Islet of Langerhans (tissue), 1 donor: ENCODE results near the gene DGCR8.

Experiments
- FAIRE-seq: peaks from one replicate; lab custom pipeline; 2011; peaks lifted over from hg19 to GRCh38; lab: Jason Lieb, UNC

Gene DGCR8

DNA sequence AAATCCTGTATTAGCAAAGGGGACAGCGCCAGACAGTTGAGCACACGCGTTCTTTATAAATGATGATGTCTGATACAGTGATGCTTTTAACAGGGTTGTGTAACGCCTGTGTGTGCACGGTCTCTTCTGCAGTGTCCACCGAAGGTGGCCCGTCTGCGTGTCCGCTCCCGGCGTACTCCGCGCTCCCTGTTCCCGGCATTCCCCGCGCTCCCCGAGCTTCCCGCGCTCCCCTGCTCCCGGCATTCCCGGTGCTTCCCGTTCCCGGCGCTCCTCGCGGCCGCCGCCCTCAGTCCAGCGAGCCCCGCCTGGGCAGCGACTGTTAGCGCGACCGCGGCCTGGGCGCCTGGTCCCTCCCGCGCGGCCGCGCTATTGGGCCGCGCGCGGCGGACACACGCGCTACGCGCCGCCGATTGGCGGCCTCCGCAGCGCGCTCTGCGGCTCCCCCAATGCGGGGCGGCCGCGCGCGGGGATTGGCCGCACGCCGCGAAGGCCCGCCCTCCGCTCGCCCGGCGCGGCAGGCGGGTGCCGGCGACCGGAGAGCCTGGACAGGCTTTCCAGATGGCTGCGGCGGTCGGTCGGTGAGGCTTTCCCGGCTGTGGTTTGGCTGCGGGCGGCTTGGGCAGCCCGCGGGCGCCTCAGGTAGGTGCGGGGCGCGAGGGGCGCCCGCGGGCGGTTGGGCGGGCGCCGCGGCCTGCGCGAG lies at the start of gene DGCR8:
Gene DGCR8 (plus strand): TSS at position 497 of the 700 bp plus-strand sequence. CDS start 5,723 bp downstream, outside the sequence.
- FAIRE-seq = no peak

DNA sequence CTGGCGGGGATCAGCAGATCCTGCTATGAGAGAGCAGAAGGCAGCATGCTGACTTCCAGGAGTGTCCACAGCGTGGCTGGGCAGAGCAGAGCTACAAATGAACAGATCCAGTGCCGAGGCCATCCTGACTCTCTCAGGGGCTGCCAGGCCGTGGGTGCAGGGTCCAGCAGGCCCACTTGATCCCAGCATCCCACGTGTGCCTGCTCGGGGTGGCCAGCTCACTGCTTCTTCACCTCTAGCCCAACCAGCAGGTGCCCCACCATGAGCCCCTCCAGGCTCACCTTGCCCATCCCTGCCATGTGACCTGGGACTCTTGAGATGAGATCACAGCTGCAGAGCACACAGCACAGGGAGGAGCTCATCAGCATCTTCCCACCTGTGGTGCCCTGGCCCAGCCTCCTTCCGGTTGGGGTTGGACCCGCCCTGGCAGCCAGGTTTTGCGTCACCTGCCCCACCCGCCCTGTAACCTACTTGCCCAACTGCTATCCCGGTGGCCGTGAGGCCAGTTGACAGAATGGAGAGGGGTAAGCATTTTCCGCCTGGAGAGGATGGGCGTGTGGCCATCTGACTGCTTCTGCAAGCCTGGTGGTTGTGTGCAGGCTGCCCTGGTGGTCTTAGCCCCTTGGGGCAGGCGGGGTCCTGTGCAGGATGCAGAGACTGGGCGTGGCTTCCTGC lies 48.2 kb upstream of the DGCR8 start:
- FAIRE-seq = no peak

DNA sequence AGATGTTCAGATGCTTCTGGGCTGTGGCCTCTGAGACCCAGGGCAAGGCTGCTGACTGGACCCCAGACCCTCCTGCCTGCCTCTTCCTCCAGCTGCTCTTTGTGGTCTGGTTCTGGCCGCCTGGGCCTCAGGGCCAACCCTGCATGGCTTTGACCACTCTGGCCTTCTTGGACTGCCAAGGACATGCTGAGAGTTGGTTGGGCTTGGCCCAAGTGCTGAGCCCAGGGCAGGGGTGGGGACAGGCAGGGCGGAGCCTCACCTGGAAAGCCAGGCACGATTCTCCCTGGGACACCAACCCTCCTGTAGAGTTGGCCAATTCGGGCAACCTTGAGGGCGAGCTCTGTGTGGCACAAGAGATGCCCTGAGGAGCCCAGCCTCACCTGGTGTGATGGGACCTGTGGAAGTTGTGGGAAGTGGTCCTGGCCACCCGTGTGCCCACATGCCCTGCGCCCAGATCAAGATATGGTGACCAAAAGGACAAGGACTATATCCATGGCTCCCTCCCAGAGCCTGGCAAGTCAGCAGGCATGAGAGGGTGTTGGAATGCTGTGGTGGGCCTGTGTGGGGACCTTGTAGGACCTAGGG lies 47.5 kb upstream of the DGCR8 start:
- no peak for FAIRE-seq

DNA sequence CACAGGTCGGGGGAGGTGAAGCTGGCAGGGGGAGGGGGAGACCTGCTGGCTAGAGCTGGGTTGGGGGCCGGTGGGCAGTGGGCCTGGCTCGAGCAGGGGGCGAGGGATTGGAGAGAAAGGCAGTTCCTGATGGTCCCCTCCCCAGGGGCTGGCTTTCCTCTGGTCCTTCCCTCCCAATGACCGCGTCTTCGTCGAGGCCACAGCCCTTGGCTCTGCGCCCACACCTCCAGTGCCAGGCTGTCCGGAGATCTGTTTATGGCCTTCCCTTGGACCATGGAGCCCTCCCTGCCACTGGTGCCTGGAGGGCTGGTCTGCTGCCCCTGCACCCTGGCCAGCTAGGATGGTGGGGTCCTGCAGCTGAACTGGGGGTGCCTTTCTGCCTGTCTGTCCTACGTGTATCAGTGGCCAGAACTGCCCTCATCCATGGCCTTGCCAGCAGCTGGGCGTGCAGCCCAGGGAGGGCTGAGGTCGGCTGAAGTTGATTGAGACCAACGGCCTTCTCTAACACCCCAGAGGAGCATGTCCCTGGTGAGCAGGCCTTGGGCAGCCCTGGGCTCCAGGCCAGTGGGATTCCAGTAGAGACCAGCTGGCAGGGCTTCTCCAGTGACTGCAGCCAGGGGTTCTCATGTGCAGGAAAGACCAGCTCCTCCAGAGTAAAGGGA lies 46.9 kb upstream of the DGCR8 start:
- FAIRE-seq = no peak

DNA sequence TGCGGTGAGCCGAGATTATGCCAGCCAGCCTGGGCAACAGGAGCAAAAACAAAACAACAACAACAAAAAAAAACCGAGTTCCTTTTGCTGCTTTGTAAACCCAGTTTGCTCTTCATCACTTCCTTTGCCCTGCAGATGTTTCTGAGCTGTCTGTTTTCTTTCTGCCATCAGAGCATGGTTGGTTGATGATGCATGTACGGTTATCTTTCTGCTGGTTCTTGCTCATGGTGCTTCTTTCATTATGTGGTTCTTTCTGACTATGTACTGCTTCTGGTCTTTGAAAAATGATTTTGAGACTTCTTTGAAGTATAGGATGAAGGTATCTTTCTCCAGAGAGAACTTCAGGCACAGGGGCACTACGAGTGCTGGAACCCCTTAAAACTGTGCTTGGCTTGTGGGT lies 45.9 kb upstream of the DGCR8 start:
- FAIRE-seq = no peak

DNA sequence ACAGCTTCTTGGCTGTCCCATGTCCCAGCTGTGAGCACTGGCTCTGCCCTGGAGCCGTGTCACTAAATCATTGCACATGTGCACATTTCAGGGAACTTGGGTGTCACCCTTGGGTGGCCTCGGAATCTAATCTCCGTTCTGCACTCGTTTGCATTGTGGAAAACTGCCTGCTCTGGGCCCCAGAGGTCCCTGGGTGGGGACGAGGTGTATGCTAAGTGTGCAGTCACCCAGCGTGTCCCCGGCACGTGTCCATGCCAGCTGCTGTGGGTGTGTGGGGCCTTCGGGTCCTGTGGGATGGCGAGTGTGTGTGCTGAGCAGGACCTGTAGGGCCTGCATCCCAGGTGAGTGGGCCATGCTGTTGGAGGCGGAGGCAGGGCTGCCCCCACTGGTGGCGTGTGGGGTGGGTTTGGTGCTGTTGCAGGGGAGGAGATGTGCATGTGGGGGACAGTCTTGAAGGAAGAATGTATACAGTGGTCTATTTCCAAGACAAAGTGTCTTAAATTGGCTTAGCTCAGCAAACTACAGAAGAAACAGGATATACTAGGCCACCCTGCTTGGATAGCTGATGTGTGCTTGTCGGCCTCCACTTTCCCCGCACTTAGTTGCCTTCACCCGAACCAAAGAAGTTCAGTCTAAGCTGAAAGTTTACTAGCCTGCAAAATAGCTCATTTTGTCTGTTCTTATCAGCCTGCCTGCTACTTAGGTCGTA lies 44.5 kb upstream of the DGCR8 start:
- FAIRE-seq = no peak

DNA sequence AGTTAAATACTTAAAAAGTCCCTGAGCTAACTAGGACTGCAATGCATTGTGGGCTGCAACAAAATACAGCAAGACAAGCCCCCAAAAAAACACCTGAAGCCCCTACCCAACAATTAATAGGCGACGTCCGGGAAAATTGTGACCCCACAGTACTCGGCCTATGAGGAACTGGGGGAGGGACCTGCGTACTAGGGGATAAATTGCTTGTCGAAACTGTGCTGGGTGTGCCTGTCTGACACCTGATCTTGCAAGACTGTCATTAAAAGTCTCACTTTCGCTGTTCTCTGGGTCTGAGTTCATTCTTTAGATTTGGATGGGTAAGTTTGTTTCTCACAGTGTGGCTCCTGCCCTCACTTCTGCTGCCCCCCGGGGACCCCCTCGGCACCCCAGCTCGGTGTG lies 44.0 kb upstream of the DGCR8 start:
- no peak for FAIRE-seq

DNA sequence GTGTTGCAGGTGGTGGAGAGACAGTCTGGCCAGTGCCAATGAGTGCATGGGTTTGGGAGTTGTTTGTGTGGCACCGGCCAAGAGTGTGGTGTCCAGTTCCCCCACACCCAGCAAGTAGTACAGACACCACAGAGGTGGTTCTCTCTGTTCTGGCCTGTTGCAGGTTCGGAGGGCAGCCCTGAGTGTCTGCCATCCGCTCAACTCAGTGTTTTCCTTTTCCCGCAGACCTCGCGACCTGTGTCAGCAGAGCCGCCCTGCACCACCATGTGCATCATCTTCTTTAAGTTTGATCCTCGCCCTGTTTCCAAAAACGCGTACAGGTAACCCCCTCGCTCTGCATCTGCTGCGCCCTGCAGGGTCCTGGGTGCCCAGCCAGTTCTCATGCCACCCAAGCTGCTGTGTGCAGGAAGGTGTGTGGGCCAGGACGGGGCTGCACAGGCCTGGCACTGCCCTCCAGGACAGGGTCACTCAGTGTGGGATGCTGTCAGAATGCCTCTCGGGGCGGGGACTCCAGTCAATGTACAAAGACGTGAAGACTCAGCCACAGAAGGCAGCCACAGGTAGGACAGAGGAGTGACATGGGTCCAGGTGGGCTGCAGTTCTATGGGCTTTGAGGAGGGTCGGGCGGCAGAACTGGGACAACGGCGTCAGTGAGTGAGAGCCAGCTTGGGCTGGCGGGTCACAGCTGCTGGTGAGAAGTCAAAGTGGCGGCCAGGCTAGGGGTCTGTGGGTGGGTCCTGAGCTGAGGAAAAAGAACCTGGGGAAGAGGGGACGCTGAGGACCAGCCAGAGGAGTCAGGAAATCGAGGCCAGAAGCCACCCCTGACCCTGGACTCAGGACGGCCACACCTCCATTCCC lies 43.3 kb upstream of the DGCR8 start:
- FAIRE-seq = no peak

DNA sequence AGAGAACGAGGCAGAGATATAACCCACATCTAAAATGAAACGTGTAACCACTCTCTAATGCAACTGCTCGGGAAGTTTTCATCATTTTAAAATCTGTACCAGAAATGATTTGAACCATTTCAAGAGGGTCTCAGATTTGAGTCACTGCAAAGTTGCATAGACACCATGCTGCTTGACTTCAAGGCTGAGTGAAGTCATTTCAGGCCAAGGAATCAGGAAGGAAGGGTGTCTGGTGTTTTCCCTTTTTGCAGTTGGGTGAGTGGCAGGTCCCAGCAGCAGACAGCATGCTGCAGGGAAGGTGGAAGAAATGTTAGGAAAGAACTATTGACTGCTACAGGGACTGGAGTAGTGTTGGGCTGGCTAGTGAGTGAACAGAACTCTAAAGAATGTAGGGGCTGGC lies 42.6 kb upstream of the DGCR8 start:
- FAIRE-seq = no peak

DNA sequence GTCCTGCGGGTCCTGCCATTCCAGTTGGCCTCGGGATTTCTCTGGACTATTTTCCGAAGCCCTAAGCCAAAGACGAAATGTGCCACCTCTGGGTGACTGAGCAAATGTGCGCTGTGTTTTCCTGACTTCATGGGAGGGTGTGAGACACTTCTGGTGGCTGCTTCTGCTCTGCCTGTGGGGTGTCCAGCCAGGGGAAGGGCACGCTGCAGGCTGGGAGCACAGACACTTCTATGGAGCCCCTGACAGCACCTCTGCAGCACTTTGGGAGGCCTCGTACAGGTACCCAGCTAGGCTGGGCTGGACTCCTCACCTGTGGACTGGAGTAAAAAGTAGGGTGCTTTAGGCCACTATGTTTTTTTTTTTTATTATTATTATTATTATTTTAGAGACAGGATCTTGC lies 41.5 kb upstream of the DGCR8 start:
- no peak for FAIRE-seq

DNA sequence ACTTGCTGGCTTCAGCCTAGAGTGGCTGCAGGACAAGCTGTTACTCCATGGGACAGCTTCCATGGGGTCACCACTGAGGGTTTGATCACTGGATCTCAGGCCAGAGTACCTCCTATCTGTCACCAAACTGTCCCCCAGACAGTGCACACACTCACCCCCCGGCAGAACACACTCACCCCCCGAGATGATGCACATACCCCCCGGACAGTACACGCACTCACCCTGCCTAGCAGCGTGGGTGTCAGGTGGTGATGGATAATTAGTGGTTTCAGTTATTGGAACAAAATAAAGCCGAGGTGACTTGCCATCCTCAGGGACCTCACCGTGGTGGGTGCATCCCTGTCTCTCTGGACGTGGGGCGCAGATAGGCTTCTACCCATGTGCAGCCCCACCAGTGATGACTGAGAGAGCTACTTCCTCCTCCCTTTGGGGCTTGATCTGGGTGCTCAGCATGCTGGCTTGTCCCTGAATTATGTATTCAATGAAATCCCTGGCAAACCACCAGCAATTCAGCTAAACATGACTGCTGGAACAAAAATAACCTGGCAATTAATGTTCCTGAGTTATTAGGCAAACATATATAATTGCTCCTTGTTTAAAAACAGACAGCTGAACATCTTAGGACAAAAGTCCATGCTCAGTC lies 40.2 kb upstream of the DGCR8 start:
- FAIRE-seq = no peak

DNA sequence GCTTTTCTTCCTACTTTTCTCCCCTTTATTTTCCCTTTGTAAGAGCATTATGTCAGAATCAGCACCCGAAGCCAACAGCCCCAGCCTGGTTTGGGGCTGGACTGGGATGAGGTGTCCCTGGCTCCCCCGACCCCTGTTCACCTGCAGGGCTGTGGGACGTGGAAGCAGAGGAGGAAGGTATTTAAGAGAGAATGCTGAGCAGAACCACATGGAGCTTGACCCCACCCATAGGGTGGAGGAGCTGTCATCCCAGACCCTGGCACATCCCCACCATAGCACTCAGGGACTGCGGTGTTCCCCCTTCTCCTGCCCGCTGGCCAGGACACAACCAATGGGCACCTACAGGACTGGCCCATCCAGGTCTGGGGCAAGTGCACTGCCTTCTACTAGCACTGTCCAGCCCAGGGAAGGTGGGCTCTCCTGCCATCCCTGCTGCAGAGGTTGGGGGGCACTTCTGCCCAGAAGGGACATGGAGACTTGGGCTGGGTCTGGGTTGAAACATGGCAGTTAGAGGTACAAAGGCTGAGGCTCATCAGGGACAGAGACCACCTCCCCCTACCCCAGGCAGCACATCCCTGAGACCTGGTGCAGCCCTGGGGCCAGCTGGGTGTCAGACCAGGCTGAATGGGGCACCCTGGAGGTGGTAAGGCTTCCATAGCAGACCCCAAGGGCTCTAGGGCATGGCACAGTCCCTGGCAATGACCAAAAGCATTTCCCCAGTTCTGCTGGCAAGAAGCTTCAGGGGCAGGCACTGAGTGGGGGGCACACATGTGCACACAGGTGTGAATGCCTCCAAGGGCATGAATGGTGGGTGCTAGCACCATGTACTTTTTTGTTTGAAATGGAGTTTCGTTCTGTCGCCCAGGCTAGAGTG lies 39.5 kb upstream of the DGCR8 start:
- FAIRE-seq = no peak

DNA sequence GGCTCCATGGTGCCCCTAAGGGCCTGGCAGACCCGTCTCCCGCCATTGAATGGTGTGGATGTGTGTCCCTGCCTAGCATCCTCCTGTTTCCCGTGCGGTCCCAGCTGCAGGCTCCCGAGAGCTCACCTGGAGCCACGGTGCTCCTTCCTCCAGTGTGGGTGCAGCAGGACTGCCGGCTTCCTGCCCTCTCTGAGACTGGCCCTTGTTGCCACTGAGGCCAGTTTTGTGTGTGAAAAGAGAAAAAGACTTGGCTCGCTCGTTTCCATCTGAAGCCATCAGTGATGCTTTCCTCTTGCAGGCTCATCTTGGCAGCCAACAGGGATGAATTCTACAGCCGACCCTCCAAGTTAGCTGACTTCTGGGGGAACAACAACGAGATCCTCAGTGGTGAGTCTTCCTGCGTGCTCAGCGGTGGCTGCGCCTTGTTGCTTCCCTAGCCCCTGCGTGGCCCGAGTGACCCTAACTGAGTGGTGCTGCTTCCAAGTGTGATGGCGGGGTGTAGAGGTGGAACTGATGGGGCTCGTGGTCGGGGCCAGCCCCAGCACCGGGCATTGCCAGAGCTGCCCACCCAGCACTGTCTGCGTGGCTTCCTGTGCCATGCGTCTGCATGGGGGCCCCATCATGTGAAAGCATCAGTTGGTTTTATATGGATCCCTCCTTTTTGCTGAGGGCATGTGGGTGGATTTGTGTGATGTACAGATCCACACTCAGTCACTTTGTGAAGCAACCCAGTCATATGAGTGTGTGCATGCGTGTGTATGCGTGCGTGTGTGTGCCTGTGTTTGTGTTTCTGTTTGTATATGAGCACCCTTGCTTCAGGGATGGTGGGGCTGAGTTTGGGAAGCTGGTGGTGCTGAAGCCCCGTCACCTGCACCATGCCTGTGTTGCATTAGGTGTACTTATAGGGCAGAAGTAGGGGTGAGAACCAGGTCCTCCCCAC lies 36.7 kb upstream of the DGCR8 start:
- FAIRE-seq = no peak

DNA sequence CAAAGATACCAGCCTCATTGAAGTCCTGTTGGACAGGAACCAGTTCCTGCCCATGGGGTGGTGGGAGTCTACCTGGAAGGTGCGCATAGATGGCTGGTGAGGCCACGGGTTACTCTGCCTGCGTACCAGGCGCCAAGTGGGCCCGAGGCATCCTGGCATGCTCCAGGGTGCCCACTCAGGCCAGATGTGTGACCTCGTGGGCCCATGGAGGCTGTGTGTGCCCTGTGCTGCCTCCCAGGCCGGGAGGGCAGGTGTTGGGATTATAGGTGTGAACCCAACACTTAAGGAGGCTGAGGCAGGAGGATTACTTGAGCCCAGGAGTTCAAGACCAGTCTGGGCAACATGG lies 36.1 kb upstream of the DGCR8 start:
- no peak for FAIRE-seq

DNA sequence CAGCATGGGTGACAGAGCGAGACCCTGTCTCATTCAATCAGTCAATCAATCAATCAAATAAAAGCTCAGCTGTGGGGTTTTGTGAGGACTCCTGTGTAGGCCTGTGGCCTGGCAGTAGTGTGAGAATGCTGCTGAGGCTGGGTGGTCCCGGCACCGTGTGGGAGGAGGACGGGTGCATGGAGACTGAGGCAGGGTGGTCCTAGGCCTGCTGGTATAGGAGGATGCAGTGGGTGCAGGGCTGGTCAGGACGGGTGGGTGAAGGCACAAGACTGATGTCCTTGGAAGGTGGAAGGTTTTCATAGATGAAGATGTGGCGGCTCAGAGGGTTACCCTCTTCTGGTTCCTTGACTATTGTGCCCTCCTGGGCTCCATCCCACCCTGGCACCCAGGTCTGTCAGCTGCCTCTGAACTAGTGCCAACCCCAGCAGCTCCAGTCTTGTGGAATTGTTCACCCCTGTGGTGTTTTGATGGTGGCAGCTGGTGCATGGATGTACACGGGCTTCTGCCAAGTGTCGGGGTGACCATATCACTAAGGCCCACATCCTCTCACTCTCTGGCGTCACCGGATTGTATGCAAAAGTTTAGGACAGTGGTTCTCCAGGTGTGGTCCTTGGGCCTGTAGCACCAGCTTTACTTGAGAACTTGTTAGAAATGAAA lies 35.4 kb upstream of the DGCR8 start:
- no peak for FAIRE-seq

DNA sequence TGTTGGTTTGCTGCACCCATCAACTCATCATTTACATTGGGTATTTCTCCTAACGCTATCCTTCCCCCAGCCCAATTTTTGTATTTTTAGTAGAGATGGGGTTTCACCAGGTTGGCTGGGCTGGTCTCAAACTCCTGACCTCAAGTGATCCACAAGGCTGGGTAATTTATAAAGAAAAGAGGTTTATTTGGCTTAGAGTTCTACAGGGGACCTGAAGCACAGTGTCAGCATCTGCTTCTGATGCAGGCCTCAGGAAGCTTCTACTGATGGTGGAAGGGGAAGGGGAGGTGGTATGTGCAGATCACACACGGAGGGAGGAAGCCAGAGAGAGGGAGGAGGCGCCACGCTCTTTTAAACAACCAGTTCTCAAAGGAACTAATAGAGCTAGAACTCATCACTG lies 33.3 kb upstream of the DGCR8 start:
- FAIRE-seq = no peak

DNA sequence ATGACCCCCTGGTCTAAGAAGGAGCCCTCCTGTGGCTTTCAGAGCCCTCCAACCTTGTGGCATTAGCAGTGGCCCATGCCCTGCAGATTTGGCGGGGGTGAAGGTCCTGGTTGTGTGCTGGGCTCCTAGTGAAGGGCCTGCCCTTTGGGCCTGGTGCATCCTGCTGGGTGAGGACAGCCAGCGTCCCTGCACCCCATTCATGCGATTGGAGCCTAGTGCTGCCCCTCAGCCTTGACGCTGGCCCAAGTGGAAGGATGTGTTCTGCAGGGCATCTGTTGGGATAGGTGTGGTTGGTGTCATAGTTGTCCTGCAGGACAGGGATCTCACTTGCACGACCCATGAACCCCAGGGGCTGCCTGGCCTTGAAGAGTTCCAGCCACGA lies 28.1 kb upstream of the DGCR8 start:
- FAIRE-seq = no peak
